Retina (tissue), 1 donor: ENCODE measurements around the gene UBC.
A peak's percentile ranks its signal among the peaks of the same experiment; 100 is the strongest.
"Not testable (repeated sequence)": the region's sequence is repeated elsewhere in the genome, so short reads cannot be mapped to it uniquely, and the experiment has no call there.

Experiments used
- DNase-seq: peaks from one replicate; pipeline ENCODE4 v3.0.0-alpha.2; 2016

Gene UBC

GRCh38 chr12:124913474-124914391, 717 bp downstream of the UBC start:
- DNase-seq = peak; percentile 81

- not testable (repeated sequence) for DNase-seq
Observed at GRCh38 chr12:124912529-124913287, 1.7 kb downstream of the UBC start.

GRCh38 chr12:124911521-124911920, 2.9 kb downstream of the UBC start:
- DNase-seq = not testable (repeated sequence)

- DNase-seq = no peak
Observed at GRCh38 chr12:124910561-124911478, 3.6 kb downstream of the UBC start.

- no peak for DNase-seq
Observed at GRCh38 chr12:124909831-124910560, 4.5 kb downstream of the UBC start.

GRCh38 chr12:124906606-124907261, 7.7 kb downstream of the UBC start:
- peak; percentile 78 for DNase-seq

- DNase-seq = peak; percentile 36
Observed at GRCh38 chr12:124904306-124905098, 9.9 kb downstream of the UBC start.

GRCh38 chr12:124902916-124903315, 11.5 kb downstream of the UBC start:
- DNase-seq = no peak

GRCh38 chr12:124901003-124901402, 13.4 kb downstream of the UBC start:
- DNase-seq = no peak

GRCh38 chr12:124900345-124900795, 14.1 kb downstream of the UBC start:
- DNase-seq = not testable (repeated sequence)

GRCh38 chr12:124898923-124899294, 15.5 kb downstream of the UBC start:
- no peak for DNase-seq

GRCh38 chr12:124898200-124898922, 16.1 kb downstream of the UBC start:
- no peak for DNase-seq

GRCh38 chr12:124896461-124896860, 18.0 kb downstream of the UBC start:
- DNase-seq = no peak

- no peak for DNase-seq
Observed at GRCh38 chr12:124893792-124894516, 20.5 kb downstream of the UBC start.

- no peak for DNase-seq
Observed at GRCh38 chr12:124888260-124888659, 26.2 kb downstream of the UBC start.

GRCh38 chr12:124887766-124888165, 26.7 kb downstream of the UBC start:
- DNase-seq = not testable (repeated sequence)

- DNase-seq = no peak
Observed at GRCh38 chr12:124884587-124885438, 29.6 kb downstream of the UBC start.
